Esophagus muscularis mucosa (tissue), 4 donors: ENCODE data around the gene TMEM218. TPM values are rescaled to one million over a fixed set of nuclear protein-coding genes. Genes with fewer than 3 reads are reported as not detected.

Source experiments
- DNase-seq: peaks from one replicate; pipeline ENCODE4 v3.0.0-alpha.2; 2017; ENCODE audit errors: extremely low spot score
- H3K27ac ChIP-seq, 4 donors: fragments of 200-600 bp; sonication (generic); replicated peaks in 1 of 4; 1 replicate in 3 of 4; 2 replicates in 1 of 4; pipeline ENCODE4 v1.5.1; 2016 to 2019; ENCODE audit warnings: mild to moderate bottlenecking in 1 of 4
- H3K27me3 ChIP-seq, 4 donors: fragments of 200-600 bp; sonication (generic); one replicate each; pipeline versions ENCODE4 v1.5.1 to v1.6.0; 2016 to 2019
- H3K36me3 ChIP-seq, 4 donors: fragments of 200-600 bp; sonication (generic); one replicate each; pipeline ENCODE4 v1.5.1; 2016 to 2019
- H3K4me1 ChIP-seq, 4 donors: fragments of 200-600 bp; sonication (generic); one replicate each; pipeline ENCODE4 v1.5.1; 2016 to 2019
- H3K4me3 ChIP-seq, 4 donors: fragments of 200-600 bp; sonication (generic); 1 replicate in 2 of 4; 2 replicates in 2 of 4; pipeline ENCODE4 v1.5.1; 2016 to 2019; ENCODE audit warnings: mild to moderate bottlenecking in 4 of 4, moderate library complexity in 1 of 4
- H3K9me3 ChIP-seq, 4 donors: fragments of 200-600 bp; sonication (generic); 1 replicate in 3 of 4; 2 replicates in 1 of 4; pipeline ENCODE4 v1.5.1; 2016 to 2019
- EP300 ChIP-seq: sonication (generic); formaldehyde crosslinking; IDR thresholded peaks from one replicate; pipeline ENCODE4 v1.6.1; 2017; ENCODE audit warnings: antibody characterized with exemption
- POLR2A ChIP-seq: fragments of 450-650 bp; IDR thresholded peaks from one replicate; pipeline ENCODE4 v1.6.1; 2017; ENCODE audit warnings: antibody characterized with exemption, moderate library complexity, mild to moderate bottlenecking, low read depth
- POLR2AphosphoS5 ChIP-seq, 2 donors: sonication (generic); formaldehyde crosslinking; IDR thresholded peaks; one replicate each; pipeline ENCODE4 v1.6.1; 2017; ENCODE audit warnings: antibody characterized with exemption in 2 of 2
- WGBS: methylation state at CpG from one replicate; pipeline ENCODE4 v1.1.5; 2018; 5-methylcytosine and 5-hydroxymethylcytosine counted together
- intact Hi-C: fragments of 100-400 bp; cut with DNase I; formaldehyde crosslinking; loops from one replicate; pipeline ENCODE4 v1.15.1; 2023
- total RNA-seq, 4 donors: library from RNA; depleted of rRNA; stranded (reverse); fragments of >200 nt; gene quantifications; one replicate each; pipeline versions ENCODE4 v1.1.0 to v1.2.1, GENCODE V29; 2016
- TF ChIP-seq, protein P1 (sequence below), 3 experiments: fragments of 200-600 bp in 2 of 3; fragments of 450-650 bp in 1 of 3; sonication (generic) in 2 of 3; IDR thresholded peaks; one replicate each; pipeline ENCODE4 v1.5.1; 2017 to 2019; ENCODE audit warnings: antibody characterized with exemption in 3 of 3, mild to moderate bottlenecking in 2 of 3, moderate library complexity in 1 of 3

The TMEM218 gene
- 10 to 100 TPM; 13.1 to 20.4 (median 15.5) TPM for total RNA-seq

DNA sequence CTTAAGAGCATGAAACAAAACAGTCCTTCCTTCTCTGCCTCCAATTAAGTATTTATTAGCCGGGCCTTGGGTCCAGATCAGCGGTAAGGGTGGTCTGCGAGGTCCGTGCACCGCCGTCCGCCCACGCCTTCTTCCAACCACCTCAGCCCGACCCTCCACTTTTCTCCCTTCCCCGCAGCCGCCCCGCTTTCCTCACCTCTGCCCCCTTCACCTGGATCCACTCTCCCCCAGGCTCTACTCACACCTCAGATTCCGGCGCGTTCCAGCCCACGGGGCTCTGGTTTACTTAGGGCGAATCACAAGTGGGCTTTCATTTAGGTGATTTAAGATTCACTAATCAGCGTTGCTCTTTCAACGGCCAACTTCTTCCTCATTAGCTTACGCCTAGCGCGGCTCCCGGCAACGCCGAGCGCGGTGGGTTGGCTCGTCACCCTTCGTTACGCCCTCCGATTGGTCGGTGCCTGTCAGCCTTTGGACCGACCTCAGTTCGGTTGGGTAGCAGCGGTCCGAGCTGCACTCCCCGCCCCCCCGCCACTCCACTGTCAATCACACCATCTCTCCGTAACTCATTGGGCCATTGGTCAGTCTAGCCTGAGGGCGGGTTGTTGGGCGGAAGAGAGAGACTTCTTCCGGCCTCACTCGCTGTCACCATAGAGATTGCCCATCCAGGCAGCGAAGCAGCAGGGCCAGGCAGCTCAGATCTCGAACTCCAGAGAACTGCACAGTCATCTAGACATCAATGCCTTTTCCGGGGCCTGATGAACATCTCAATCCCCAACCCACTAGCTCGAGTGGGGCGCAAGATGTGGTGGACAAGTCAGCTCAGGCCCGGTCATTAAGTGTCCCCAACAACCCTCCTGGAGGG is at the start of gene TMEM218:
Gene TMEM218, minus strand, starts transcription at position 284 of the 865 bp plus-strand sequence. CDS start 9,385 bp downstream, outside the sequence.
- Histone ChIP-seq H3K9me3 (no peaks in the 10 kb centered on the region), H3K27me3 (no peaks in the 10 kb centered on the region), H3K4me3 (peak within 1 kb of the TSS; percentile 64 to 88 (median 72)), H3K36me3 (no peaks in the 10 kb centered on the region), H3K27ac (peak within 1 kb of the TSS; percentile 64 to 85 (median 76)), H3K4me1 (peaks cover 6 to 15% (median 13%) of the 10 kb centered on the region in 4 donors)
- TF ChIP-seq, protein P1, sequence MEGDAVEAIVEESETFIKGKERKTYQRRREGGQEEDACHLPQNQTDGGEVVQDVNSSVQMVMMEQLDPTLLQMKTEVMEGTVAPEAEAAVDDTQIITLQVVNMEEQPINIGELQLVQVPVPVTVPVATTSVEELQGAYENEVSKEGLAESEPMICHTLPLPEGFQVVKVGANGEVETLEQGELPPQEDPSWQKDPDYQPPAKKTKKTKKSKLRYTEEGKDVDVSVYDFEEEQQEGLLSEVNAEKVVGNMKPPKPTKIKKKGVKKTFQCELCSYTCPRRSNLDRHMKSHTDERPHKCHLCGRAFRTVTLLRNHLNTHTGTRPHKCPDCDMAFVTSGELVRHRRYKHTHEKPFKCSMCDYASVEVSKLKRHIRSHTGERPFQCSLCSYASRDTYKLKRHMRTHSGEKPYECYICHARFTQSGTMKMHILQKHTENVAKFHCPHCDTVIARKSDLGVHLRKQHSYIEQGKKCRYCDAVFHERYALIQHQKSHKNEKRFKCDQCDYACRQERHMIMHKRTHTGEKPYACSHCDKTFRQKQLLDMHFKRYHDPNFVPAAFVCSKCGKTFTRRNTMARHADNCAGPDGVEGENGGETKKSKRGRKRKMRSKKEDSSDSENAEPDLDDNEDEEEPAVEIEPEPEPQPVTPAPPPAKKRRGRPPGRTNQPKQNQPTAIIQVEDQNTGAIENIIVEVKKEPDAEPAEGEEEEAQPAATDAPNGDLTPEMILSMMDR (IDR thresholded peaks at IDR 0.05), result no peak
- peak; percentile 65 to 75 for TF ChIP-seq POLR2AphosphoS5 (IDR thresholded peaks at IDR 0.05)
- no peak for TF ChIP-seq POLR2A
- no peak for TF ChIP-seq EP300
- 10% methylated on average over 22 of the region's 49 CpGs for WGBS
- intact Hi-C loops, result no loop called here
- DNase-seq, result peak; percentile 99

DNA sequence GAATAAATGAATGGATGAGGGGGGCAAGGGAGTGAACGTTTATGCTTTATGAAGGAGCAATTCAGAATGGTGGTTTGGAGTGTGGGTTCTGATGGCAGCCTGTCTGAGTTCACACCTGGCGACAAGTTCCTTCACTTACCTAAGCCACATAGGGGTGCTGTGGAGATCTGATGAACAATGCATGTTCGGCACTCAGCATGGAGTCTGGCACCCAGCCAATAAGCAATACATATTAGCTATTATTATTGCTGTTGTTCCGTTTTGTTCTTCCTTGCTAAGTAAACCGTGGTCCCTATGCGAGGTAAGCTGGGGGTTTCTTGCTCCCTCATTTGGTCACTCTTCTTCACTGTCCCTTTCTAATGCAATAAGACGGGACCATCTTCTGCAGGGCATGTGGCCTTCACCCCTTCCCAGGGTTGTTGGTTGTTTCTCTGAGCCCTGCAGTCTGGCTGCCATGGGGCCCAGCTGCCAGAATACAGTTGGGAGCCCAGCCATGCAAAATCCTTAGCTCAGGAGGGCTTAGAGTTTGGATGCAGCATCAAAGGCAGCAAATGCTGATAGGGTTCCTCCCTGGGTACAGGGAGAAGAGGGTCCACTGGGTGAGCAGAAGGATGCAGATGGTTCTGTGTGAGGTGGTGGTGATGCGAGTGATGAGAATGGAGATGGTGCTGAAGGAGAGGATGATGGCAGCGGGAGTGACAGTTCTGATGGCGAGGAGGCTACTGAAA is 46.7 kb upstream of the TMEM218 start:
- 87% methylated on average over 10 of the region's 10 CpGs for WGBS
- no peaks in the 10 kb centered on the region for H3K36me3 ChIP-seq

DNA sequence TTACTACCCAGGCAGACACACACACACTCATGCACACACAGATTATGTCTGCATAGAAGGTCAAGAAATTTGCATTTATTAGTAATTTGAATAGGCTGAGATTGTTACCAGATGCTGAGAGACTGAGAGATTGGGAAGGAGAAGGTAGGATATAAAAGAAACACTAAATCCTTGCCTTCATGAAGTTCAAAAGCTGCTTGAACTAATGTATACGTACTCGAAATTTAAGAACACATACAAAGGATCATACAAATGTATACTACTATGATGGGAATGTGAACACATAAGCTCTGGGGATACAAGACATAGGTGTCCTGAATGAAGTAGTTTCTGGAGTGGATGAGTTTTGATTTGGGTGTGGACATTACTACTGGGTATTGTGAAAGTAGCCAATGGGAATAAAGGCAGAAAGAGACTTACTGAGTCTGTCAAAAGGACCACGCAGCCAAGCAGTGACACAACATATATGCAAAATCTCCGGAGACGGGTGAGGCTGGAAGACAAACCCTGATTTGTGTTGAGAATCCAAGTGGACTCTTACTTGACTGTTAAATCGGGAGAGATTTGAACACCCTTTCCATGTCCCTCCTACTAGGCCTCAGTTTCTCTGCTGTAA is 45.8 kb upstream of the TMEM218 start:
- no peaks in the 10 kb centered on the region for H3K9me3 ChIP-seq
- no peaks in the 10 kb centered on the region for H3K4me1 ChIP-seq
- H3K4me3 ChIP-seq, result no peak overlapping the region
- peaks cover 0 to 18% (median 0%) of the 10 kb centered on the region in 4 donors for H3K27me3 ChIP-seq
- no peak overlapping the region for H3K27ac ChIP-seq
- H3K36me3 ChIP-seq, result no peaks in the 10 kb centered on the region
- WGBS, result 86% methylated on average over 6 of the region's 6 CpGs
- DNase-seq, result no peak
- intact Hi-C loops, result no loop called here
- no peak for TF ChIP-seq POLR2A
- TF ChIP-seq POLR2AphosphoS5 (IDR thresholded peaks at IDR 0.05), result no peak
- TF ChIP-seq, protein P1 (IDR thresholded peaks at IDR 0.05), result no peak
- TF ChIP-seq EP300, result no peak

More for the DNA sequence above, 46.7 kb upstream of the TMEM218 start:
- intact Hi-C loops, result no loop called here
- Histone ChIP-seq H3K27me3 (peaks cover 0 to 18% (median 0%) of the 10 kb centered on the region in 4 donors), H3K4me1 (no peaks in the 10 kb centered on the region), H3K9me3 (no peaks in the 10 kb centered on the region), H3K4me3 (no peak overlapping the region), H3K27ac (no peak overlapping the region)
- no peak for DNase-seq
- no peak for TF ChIP-seq EP300
- TF ChIP-seq, protein P1 (IDR thresholded peaks at IDR 0.05), result no peak
- TF ChIP-seq POLR2AphosphoS5 (IDR thresholded peaks at IDR 0.05), result no peak
- TF ChIP-seq POLR2A, result no peak

DNA sequence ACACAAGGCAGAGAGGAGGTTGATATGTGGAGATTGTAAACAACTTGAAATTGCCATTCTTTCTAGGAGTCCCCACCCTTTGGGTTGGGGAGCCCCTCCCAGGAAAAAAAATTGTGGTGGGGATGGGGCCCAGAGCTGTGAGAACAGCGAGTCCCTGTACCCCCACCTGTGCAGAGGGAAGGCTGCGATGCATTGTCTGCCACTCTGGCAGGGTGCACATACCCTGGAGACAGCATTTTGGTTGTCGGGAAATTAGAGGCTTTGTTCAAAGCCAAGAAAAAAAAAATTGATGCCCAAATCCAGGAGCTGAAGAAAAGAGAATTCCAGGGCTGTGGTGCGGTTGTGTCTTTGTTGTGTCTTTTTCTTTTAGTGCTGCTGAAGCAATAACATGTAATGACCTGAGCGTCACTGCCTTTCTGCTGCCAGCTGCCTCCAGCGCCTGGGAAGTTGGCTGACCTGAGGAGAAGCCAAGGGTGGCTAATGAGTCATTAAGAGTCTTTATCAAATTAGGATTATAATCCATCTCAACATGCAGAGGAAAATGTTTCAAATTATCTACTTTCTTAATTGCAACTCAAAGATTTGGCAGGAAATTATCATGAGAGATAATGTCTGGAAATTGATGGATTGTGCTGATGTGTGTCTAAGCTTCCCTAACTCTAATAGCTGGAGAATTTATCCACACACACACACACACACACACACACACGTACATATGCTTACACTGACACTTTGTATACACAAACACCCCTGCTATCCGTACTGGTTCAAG is 45.1 kb upstream of the TMEM218 start:
- WGBS, result 82% methylated on average over 8 of the region's 8 CpGs
- intact Hi-C loops, result no loop called here
- no peak for DNase-seq
- H3K27me3 ChIP-seq, result peaks cover 0 to 18% (median 0%) of the 10 kb centered on the region in 4 donors
- H3K9me3 ChIP-seq, result no peaks in the 10 kb centered on the region
- H3K36me3 ChIP-seq, result no peaks in the 10 kb centered on the region
- no peak overlapping the region for H3K4me3 ChIP-seq
- no peaks in the 10 kb centered on the region for H3K4me1 ChIP-seq
- TF ChIP-seq, protein P1 (IDR thresholded peaks at IDR 0.05), result no peak
- TF ChIP-seq POLR2AphosphoS5 (IDR thresholded peaks at IDR 0.05), result no peak
- no peak for TF ChIP-seq EP300
- no peak for TF ChIP-seq POLR2A
- H3K27ac ChIP-seq, result no peak overlapping the region
